ENCODE measurements around the gene POLR1B. TPM values are rescaled to one million over a fixed set of nuclear protein-coding genes. Genes with fewer than 3 reads are reported as not detected.

POLR1B gene
- total RNA-seq, 1 experiment from 2014 or later = 51.2 TPM

DNA sequence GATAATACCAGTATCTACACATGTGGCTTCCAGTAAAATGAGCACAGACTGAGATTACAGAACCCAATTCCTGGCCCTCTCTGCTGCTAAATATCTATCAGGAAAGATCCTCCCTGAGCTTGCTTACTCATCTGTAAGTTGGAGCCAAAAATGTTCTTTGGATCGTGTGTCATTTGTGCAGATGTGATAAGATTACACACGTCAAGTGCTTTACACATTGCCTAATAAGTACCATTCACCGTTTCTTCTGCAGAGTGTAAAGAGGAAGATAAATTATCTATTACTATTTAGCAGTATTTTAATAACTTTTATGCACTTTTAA is 80.2 kb downstream of the POLR1B start:
- Mint-ChIP-seq H3K4me1 (peaks cover 13% of the 10 kb centered on the region), H3K4me3 (no peak overlapping the region), H3K27ac (0 out of 2 replicates have a peak overlapping the region, but pooled peaks have one; percentile 48), H3K27me3 (ENCODE audit: low read depth) (no peaks in the 10 kb centered on the region), H3K36me3 (no peaks in the 10 kb centered on the region), H3K9me3 (no peaks in the 10 kb centered on the region)
- ChIA-PET POLR2A (interaction anchor here (0.7 kb wide), 1 partner anchor 87 kb away, joined by 3 read pairs; no protein-coding TSS in a partner anchor), CTCF (interaction anchor here (1.1 to 1.2 kb wide), 2 partner anchors 20 to 105 kb away, joined by 3 to 5 read pairs; no protein-coding TSS in a partner anchor)
- DNase-seq (ENCODE audit: low spot score) (no peak), ATAC-seq (no peak)
- TF ChIP-seq EMX1 (CRISPR knock-in tag; IDR thresholded peaks at IDR 0.05) (no peak), ZNF671 (CRISPR knock-in tag; IDR thresholded peaks at IDR 0.05) (no peak), NR3C1 (CRISPR knock-in tag; conservative IDR thresholded peaks at IDR 0.05; ENCODE audit: low read depth) (no peak), GABPB1 (CRISPR knock-in tag; IDR thresholded peaks at IDR 0.05) (no peak), MYBL2 (CRISPR knock-in tag; IDR thresholded peaks at IDR 0.05) (no peak)
- TF ChIP-seq, protein P1, sequence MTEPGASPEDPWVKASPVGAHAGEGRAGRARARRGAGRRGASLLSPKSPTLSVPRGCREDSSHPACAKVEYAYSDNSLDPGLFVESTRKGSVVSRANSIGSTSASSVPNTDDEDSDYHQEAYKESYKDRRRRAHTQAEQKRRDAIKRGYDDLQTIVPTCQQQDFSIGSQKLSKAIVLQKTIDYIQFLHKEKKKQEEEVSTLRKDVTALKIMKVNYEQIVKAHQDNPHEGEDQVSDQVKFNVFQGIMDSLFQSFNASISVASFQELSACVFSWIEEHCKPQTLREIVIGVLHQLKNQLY (CRISPR knock-in tag; IDR thresholded peaks at IDR 0.05) = no peak
- TF ChIP-seq, protein P2, sequence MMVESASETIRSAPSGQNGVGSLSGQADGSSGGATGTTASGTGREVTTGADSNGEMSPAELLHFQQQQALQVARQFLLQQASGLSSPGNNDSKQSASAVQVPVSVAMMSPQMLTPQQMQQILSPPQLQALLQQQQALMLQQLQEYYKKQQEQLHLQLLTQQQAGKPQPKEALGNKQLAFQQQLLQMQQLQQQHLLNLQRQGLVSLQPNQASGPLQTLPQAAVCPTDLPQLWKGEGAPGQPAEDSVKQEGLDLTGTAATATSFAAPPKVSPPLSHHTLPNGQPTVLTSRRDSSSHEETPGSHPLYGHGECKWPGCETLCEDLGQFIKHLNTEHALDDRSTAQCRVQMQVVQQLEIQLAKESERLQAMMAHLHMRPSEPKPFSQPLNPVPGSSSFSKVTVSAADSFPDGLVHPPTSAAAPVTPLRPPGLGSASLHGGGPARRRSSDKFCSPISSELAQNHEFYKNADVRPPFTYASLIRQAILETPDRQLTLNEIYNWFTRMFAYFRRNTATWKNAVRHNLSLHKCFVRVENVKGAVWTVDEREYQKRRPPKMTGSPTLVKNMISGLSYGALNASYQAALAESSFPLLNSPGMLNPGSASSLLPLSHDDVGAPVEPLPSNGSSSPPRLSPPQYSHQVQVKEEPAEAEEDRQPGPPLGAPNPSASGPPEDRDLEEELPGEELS (CRISPR knock-in tag; IDR thresholded peaks at IDR 0.05) = no peak
- TF ChIP-seq, protein P3, sequence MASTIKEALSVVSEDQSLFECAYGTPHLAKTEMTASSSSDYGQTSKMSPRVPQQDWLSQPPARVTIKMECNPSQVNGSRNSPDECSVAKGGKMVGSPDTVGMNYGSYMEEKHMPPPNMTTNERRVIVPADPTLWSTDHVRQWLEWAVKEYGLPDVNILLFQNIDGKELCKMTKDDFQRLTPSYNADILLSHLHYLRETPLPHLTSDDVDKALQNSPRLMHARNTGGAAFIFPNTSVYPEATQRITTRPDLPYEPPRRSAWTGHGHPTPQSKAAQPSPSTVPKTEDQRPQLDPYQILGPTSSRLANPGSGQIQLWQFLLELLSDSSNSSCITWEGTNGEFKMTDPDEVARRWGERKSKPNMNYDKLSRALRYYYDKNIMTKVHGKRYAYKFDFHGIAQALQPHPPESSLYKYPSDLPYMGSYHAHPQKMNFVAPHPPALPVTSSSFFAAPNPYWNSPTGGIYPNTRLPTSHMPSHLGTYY (CRISPR knock-in tag; IDR thresholded peaks at IDR 0.05) = no peak
- TF ChIP-seq, protein P4, sequence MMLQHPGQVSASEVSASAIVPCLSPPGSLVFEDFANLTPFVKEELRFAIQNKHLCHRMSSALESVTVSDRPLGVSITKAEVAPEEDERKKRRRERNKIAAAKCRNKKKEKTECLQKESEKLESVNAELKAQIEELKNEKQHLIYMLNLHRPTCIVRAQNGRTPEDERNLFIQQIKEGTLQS (CRISPR knock-in tag; conservative IDR thresholded peaks at IDR 0.05) = no peak

DNA sequence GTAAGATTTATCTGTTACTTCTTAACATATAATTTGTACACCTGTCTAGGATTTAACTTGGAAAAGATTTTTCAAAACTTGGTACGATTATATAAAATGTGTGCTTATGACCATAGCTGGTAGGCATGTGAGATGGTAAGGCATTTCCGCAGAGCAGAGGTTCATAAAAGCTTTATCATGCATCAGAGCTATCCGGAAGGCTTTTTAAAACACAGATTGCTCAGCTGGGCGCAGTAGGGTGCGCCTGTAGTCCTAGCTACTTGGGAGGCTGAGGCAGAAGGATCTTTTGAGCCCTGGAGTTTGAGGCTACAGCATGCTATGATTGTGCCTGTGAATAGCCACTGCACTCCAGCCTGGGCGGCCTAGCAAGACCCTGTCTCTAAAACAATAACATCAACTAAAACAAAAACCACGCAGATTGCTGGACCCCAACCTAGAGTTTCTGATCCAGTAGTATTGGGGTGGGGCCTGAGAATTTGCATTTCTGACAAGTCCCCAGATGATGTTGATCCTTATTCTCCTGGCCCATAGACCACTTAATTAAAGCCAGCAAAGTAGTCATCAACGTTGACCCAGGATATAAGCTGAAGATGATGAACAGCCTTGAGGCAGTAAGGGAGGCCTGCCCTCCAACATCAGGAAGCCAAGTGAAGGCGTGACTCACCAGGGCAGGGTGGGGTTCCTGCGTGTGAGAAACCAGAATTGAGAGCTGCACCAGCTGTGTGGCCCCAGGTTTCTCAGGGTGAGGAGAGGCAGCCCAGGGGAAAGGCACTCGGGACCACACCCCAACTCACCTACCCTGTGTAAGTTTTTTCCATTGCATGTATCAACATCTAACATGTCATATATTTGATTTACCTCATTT is 81.9 kb downstream of the POLR1B start:
- no peak for DNase-seq (ENCODE audit: low spot score)
- no peaks in the 10 kb centered on the region for H3K36me3 Mint-ChIP-seq
- no peaks in the 10 kb centered on the region for H3K27me3 Mint-ChIP-seq (ENCODE audit: low read depth)
- H3K9me3 Mint-ChIP-seq = no peaks in the 10 kb centered on the region
- H3K4me1 Mint-ChIP-seq = peaks cover 13% of the 10 kb centered on the region
- ChIA-PET POLR2A (no interaction called here), CTCF (interaction anchor here (0.6 to 3.6 kb wide), 8 partner anchors 10 to 318 kb away, joined by 3 to 22 read pairs (median 4); partner anchors contain the start of genes IL1A and SLC20A1)
- ATAC-seq = no peak
- no peak for TF ChIP-seq ZNF263 (CRISPR knock-in tag; IDR thresholded peaks at IDR 0.05; ENCODE audit: low read depth)
- no peak for TF ChIP-seq ZBTB21 (CRISPR knock-in tag; IDR thresholded peaks at IDR 0.05; ENCODE audit: borderline replicate concordance)
- TF ChIP-seq, protein P5, sequence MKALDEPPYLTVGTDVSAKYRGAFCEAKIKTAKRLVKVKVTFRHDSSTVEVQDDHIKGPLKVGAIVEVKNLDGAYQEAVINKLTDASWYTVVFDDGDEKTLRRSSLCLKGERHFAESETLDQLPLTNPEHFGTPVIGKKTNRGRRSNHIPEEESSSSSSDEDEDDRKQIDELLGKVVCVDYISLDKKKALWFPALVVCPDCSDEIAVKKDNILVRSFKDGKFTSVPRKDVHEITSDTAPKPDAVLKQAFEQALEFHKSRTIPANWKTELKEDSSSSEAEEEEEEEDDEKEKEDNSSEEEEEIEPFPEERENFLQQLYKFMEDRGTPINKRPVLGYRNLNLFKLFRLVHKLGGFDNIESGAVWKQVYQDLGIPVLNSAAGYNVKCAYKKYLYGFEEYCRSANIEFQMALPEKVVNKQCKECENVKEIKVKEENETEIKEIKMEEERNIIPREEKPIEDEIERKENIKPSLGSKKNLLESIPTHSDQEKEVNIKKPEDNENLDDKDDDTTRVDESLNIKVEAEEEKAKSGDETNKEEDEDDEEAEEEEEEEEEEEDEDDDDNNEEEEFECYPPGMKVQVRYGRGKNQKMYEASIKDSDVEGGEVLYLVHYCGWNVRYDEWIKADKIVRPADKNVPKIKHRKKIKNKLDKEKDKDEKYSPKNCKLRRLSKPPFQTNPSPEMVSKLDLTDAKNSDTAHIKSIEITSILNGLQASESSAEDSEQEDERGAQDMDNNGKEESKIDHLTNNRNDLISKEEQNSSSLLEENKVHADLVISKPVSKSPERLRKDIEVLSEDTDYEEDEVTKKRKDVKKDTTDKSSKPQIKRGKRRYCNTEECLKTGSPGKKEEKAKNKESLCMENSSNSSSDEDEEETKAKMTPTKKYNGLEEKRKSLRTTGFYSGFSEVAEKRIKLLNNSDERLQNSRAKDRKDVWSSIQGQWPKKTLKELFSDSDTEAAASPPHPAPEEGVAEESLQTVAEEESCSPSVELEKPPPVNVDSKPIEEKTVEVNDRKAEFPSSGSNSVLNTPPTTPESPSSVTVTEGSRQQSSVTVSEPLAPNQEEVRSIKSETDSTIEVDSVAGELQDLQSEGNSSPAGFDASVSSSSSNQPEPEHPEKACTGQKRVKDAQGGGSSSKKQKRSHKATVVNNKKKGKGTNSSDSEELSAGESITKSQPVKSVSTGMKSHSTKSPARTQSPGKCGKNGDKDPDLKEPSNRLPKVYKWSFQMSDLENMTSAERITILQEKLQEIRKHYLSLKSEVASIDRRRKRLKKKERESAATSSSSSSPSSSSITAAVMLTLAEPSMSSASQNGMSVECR (CRISPR knock-in tag; IDR thresholded peaks at IDR 0.05; ENCODE audit: borderline replicate concordance) = no peak
- TF ChIP-seq ZNF416 (CRISPR knock-in tag; IDR thresholded peaks at IDR 0.05) = no peak
- no peak for TF ChIP-seq GRHL2 (CRISPR knock-in tag; IDR thresholded peaks at IDR 0.05; ENCODE audit: insufficient replicate concordance, severe bottlenecking)
- no peak overlapping the region for H3K4me3 Mint-ChIP-seq
- H3K27ac Mint-ChIP-seq = no peak overlapping the region
